ENCODE data around the gene MDM2. TPM values are rescaled to one million over a fixed set of nuclear protein-coding genes. Genes with fewer than 3 reads are reported as not detected.

The MDM2 gene
- total RNA-seq, 1 experiment from 2014 or later = 207 TPM

DNA sequence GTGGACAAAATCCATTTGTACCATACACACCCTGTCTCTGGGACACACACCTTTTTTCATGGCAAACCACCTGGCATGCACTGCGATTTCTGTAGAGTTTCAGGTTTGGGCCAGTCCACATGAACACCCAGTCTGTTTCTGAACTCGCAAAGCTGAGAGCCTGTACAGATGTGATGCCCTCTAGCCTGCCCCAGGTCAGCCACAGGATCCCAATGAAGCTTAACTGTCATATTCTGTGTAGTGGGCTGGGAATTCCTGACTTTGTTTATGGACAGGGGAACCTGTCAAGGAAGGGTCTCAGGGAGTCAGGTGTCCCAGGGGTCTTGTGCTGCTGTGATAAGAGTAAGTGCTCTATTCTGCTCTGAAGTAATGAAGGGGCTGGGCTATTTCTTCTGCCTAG, 85.2 kb downstream of the MDM2 start:
- TF ChIP-seq, protein P1, sequence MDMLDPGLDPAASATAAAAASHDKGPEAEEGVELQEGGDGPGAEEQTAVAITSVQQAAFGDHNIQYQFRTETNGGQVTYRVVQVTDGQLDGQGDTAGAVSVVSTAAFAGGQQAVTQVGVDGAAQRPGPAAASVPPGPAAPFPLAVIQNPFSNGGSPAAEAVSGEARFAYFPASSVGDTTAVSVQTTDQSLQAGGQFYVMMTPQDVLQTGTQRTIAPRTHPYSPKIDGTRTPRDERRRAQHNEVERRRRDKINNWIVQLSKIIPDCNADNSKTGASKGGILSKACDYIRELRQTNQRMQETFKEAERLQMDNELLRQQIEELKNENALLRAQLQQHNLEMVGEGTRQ (CRISPR knock-in tag; IDR thresholded peaks at IDR 0.05) = no peak
- TF ChIP-seq E2F5 (CRISPR knock-in tag; IDR thresholded peaks at IDR 0.05) (no peak), CREB1 (CRISPR knock-in tag; IDR thresholded peaks at IDR 0.05) (no peak), ELF4 (CRISPR knock-in tag; IDR thresholded peaks at IDR 0.05; ENCODE audit: low read depth) (no peak), CREM (CRISPR knock-in tag; IDR thresholded peaks at IDR 0.05) (no peak), ESRRA (CRISPR knock-in tag; IDR thresholded peaks at IDR 0.05; ENCODE audit: borderline replicate concordance) (no peak), ZNF232 (CRISPR knock-in tag; IDR thresholded peaks at IDR 0.05) (no peak), NFE2L1 (CRISPR knock-in tag; IDR thresholded peaks at IDR 0.05) (no peak), MYBL2 (CRISPR knock-in tag; IDR thresholded peaks at IDR 0.05) (no peak), CBFB (CRISPR knock-in tag; IDR thresholded peaks at IDR 0.05; ENCODE audit: low read depth) (no peak), ZNF219 (CRISPR knock-in tag; IDR thresholded peaks at IDR 0.05; ENCODE audit: borderline replicate concordance) (no peak), NR3C1 (CRISPR knock-in tag; conservative IDR thresholded peaks at IDR 0.05; ENCODE audit: low read depth) (no peak), IRF1 (CRISPR knock-in tag; IDR thresholded peaks at IDR 0.05) (no peak), SMAD4 (CRISPR knock-in tag; IDR thresholded peaks at IDR 0.05) (no peak), AR (CRISPR knock-in tag; IDR thresholded peaks at IDR 0.05) (no peak)
- TF ChIP-seq, protein P2, sequence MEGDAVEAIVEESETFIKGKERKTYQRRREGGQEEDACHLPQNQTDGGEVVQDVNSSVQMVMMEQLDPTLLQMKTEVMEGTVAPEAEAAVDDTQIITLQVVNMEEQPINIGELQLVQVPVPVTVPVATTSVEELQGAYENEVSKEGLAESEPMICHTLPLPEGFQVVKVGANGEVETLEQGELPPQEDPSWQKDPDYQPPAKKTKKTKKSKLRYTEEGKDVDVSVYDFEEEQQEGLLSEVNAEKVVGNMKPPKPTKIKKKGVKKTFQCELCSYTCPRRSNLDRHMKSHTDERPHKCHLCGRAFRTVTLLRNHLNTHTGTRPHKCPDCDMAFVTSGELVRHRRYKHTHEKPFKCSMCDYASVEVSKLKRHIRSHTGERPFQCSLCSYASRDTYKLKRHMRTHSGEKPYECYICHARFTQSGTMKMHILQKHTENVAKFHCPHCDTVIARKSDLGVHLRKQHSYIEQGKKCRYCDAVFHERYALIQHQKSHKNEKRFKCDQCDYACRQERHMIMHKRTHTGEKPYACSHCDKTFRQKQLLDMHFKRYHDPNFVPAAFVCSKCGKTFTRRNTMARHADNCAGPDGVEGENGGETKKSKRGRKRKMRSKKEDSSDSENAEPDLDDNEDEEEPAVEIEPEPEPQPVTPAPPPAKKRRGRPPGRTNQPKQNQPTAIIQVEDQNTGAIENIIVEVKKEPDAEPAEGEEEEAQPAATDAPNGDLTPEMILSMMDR (IDR thresholded peaks at IDR 0.05) = no peak
- TF ChIP-seq, protein P3, sequence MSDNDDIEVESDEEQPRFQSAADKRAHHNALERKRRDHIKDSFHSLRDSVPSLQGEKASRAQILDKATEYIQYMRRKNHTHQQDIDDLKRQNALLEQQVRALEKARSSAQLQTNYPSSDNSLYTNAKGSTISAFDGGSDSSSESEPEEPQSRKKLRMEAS (CRISPR knock-in tag; IDR thresholded peaks at IDR 0.05) = no peak
- CTCF ChIA-PET = no interaction called here
- H3K4me3 Mint-ChIP-seq = no peak overlapping the region
- no peaks in the 10 kb centered on the region for H3K36me3 Mint-ChIP-seq
- no peaks in the 10 kb centered on the region for H3K9me3 Mint-ChIP-seq
- no peak overlapping the region for H3K27ac Mint-ChIP-seq
- no peaks in the 10 kb centered on the region for H3K27me3 Mint-ChIP-seq (ENCODE audit: low read depth)
- ATAC-seq = no peak
- no peaks in the 10 kb centered on the region for H3K4me1 Mint-ChIP-seq
- POLR2A ChIA-PET = no interaction called here
- DNase-seq (ENCODE audit: low spot score) = no peak

- TF ChIP-seq IRF2 (CRISPR knock-in tag; IDR thresholded peaks at IDR 0.05; ENCODE audit: borderline replicate concordance, low read depth) = no peak
- TF ChIP-seq, protein P4, sequence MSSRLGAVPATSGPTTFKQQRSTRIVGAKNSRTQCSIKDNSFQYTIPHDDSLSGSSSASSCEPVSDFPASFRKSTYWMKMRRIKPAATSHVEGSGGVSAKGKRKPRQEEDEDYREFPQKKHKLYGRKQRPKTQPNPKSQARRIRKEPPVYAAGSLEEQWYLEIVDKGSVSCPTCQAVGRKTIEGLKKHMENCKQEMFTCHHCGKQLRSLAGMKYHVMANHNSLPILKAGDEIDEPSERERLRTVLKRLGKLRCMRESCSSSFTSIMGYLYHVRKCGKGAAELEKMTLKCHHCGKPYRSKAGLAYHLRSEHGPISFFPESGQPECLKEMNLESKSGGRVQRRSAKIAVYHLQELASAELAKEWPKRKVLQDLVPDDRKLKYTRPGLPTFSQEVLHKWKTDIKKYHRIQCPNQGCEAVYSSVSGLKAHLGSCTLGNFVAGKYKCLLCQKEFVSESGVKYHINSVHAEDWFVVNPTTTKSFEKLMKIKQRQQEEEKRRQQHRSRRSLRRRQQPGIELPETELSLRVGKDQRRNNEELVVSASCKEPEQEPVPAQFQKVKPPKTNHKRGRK (CRISPR knock-in tag; IDR thresholded peaks at IDR 0.05; ENCODE audit: borderline replicate concordance) = no peak
- no peak for TF ChIP-seq AFF4 (CRISPR knock-in tag; IDR thresholded peaks at IDR 0.05; ENCODE audit: borderline replicate concordance)
- TF ChIP-seq RELA (CRISPR knock-in tag; IDR thresholded peaks at IDR 0.05; ENCODE audit: borderline replicate concordance) = no peak
- TF ChIP-seq, protein P5, sequence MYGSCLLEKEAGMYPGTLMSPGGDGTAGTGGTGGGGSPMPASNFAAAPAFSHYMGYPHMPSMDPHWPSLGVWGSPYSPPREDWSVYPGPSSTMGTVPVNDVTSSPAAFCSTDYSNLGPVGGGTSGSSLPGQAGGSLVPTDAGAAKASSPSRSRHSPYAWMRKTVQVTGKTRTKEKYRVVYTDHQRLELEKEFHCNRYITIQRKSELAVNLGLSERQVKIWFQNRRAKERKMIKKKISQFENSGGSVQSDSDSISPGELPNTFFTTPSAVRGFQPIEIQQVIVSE (CRISPR knock-in tag; IDR thresholded peaks at IDR 0.05; ENCODE audit: borderline replicate concordance) = no peak
- Mint-ChIP-seq H3K4me1 (no peaks in the 10 kb centered on the region), H3K4me3 (no peak overlapping the region), H3K36me3 (no peaks in the 10 kb centered on the region), H3K27me3 (ENCODE audit: low read depth) (no peaks in the 10 kb centered on the region), H3K9me3 (no peaks in the 10 kb centered on the region), H3K27ac (no peak overlapping the region)
- ChIA-PET POLR2A (no interaction called here), CTCF (no interaction called here)
- no peak for DNase-seq (ENCODE audit: low spot score)
- no peak for ATAC-seq
Measured at GRCh38 chr12:68893741-68894140, 85.8 kb downstream of the MDM2 start.
